H1 (cell line): ENCODE results near the gene METAP1D.

ENCODE experiments used
- SIX5 ChIP-seq: IDR thresholded peaks from 2 replicates; pipeline ENCODE4 v1.6.1; 2011; ENCODE audit warnings: mild to moderate bottlenecking, low read depth, low read length
- TF ChIP-seq, protein P1 (sequence below): IDR thresholded peaks from 2 replicates; pipeline ENCODE4 v1.6.1; 2012; ENCODE audit warnings: inconsistent platforms

DNA sequence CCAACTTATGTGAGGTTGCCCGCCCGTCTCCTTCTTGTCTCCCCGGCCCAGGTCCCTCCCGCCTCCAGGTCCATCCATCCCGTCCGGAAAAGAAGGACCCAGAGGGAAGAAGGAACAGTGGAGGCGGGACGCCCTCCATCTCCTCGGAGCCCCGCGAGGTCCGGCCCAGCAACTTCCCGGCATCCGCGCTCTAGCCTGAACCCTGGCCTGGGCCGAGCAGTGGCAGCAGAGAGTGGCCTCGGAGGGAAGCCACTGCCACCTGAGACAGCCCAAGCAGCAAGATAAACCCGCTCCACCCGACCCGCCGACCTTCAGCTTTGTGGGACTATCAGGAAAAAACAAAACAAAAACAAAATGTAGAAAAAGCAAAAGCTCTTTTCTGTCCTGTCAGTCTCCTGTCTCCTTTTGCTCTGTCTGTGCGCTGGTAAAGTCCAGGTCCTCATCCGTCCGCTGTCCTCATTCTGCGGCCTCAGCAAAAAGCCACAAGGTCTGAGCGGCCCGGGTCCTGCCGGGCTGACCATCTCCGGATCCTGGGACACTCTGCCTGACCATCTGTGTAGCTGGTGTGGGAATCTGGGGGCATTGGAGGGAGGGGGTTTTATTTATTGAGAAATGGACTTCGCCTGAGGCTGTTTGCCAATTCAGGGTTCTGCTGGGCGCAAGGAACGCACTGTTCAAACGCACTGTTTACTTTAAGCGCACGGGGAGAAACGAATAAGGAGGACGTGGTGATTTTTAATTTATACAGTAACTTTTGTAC, 88.7 kb downstream of the METAP1D start:
- TF ChIP-seq SIX5 = no peak
- TF ChIP-seq, protein P1, sequence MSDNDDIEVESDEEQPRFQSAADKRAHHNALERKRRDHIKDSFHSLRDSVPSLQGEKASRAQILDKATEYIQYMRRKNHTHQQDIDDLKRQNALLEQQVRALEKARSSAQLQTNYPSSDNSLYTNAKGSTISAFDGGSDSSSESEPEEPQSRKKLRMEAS = no peak
